M059J (cell line): ENCODE data around the gene ZNF644. TPM values are rescaled to one million over a fixed set of nuclear protein-coding genes. Genes with fewer than 3 reads are reported as not detected.
A peak's percentile ranks its signal among the peaks of the same experiment; 100 is the strongest.

ENCODE experiments used
- DNase-seq: peaks from one replicate; pipeline ENCODE4 v3.0.0-alpha.2; 2012; ENCODE audit warnings: low read depth
- total RNA-seq: library from RNA; depleted of rRNA; stranded (reverse); fragments of >200 nt; shearing (Covaris generic); gene quantifications from 2 replicates; pipeline ENCODE4 v1.2.3, GENCODE V29; 2014

ZNF644 gene
- total RNA-seq, 1 experiment from 2014 or later, result 46.9 TPM

DNA sequence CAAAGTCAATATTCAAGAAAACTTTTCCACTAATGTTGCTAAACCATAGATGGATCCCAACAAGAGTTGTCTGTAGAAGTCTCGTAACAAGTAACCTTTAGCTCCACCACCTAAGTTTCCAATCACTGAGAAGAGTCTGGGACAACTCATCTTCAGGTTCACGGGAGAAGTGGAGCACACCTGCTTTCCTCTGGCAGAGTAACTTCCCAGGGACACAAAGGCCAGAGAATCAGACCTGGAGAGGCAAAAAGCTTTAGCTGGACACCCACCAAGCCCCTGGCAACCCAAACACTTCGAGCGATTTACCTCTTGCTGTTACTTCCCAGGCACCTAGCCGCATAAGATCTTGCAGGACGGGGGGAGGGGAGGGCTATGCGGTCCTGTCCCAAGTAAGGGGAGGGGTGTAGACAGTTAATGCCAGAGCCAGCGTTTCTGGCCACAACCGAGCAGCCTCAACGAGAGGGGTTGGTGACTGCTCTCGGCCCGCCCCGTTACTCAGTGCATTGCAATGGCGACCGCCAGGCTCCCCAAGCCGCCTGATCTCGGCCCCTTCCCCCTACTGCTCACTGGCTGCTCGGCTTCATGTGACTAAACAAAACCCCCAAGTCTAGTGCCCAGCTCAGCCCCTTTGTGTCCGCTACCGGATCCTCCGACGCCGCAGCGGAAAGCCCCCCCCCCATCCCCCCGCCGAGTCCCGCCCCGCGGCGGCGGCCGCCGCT, 709 bp downstream of the ZNF644 start:
- DNase-seq, result peak; percentile 83

DNA sequence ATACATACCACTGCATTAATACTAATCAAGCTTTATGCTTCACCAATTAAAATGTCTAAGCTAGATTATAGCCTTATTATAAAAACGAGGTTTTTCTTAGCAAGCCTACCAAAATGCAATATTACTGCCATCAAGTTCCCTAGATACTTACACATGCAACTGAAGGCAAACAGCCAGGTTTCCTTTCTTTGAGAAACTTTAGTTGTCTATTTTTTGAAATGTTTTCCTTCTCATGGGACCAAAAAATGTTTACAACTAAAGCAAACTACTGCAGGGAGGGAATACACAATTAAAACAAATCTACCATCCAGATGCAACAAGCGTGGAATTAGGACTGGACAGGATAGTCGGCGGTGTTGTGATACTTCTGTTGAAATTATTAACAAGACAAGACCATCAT, 1.3 kb downstream of the ZNF644 start:
- DNase-seq, result no peak

DNA sequence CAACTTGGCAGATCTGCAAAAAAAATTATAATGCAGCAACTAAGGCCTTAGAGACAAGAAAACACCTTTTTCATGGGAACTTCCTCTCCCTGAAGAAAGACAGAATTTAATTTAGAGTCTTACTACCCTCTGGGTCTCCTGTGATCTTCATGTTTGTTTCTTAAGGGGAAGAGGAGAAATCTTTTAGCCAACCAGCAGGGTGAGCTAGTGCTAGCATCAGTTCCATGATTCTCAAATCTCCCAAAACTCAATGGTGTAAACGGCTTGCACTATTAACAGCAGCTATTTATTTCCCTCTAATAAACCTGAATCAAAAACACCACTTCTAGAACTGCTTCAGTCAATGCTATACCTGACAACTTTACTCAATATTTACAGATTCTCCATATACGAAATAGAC, 3.8 kb downstream of the ZNF644 start:
- no peak for DNase-seq

DNA sequence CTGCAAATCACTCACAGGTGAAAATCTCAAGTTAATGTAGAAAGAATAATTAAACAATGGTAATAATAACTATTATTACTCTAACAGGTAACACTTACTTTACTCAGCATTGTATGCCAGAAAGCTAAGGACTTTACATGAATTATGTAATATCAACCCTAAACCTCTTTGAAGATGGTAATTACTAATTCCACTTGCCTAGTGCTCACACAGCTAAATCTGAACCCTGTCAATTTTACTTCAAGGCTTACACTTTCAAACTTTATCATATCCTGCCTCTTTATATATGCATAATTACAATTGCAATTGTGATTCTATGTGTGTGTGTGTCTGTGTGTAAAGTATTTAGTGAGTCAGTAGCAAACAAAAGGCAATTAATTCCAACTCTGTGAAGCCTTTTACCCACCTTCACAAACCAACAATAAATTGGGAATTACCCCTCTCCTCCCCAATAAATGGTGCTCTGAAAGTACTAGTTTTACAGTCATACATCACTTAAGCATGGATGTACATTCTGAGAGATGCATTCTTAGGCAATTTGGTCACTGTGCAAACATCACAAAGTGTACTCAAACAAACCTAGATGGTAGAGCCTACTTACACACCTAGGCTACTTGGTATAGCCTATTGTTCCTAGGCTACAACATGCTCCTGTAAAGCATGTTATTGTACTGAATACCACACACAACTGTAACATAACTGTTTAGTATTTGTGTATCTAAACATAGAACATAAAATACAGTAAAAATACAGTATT, 5.9 kb downstream of the ZNF644 start:
- DNase-seq, result peak; percentile 37

DNA sequence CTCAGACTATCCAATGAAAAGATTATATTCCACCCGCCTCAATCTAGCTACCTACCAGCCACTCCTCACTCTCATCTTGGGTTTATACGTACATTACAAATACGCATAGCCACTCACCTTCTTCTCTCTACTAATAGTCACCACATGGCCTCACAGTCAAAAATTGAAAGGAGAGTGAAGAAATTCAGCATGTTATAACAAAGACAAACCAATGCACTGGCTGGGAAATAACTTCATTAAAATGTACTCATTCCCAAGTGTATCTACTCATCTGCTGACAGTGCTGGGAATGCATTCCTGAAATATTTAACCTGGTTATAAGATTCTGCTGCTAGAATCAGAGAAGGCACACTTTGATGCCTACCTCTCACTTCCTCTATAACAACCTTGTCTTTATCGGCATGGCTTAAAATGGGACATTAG, 6.5 kb downstream of the ZNF644 start:
- no peak for DNase-seq

DNA sequence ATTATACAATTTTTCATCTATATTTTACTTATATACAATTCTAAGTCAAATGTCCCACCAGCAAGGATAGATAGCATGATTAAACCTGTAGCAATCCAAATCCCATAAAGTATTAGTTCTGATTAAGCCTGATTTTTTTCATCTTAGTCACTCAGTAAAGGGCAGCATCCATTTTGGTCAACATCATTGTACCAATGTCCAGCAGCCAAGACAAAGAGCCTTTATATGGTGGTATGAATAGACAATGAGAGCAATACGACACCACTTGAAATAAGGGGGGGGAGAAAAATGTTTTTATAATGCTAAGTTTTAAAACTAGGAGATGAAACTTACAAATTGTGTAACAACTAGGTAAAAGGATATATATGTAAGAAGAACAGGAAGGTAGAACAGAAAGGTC, 7.4 kb downstream of the ZNF644 start:
- peak; percentile 39 for DNase-seq

DNA sequence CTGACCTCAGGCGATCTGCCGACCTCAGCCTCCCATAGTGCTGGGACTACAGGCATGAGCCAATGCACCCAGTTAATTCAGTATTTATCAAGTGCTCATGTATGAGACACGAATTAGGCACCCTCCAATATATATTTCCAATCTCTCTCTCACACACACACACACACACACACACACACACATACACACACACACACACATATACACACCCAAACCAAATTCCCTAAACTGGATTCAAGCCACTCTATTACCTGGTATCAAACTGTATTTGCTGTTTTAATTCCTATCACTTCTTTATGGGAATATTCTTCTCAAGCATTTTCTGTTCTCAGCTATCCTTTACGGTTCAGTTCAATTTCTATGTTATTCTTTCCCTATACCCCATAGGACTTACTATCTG, 8.5 kb downstream of the ZNF644 start:
- no peak for DNase-seq

DNA sequence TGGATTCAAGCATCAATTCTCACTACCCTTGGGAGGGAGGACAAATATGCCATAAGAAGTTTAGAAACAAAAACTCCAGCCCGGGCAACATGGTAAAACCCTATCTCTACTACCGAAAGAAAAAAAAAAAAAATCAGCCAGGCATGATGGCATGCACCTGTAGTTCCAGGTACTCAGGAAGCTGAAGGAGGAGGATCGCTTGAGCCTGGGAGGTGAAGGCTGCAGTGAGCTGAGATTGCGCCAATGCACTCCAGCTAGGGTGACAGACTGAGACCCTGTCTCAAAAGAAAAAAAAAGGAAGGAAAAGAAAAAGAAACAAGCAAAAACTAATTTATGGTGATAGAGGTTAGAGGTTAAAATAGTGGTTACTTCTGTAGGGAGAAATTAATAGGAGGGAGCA, 9.6 kb downstream of the ZNF644 start:
- no peak for DNase-seq

DNA sequence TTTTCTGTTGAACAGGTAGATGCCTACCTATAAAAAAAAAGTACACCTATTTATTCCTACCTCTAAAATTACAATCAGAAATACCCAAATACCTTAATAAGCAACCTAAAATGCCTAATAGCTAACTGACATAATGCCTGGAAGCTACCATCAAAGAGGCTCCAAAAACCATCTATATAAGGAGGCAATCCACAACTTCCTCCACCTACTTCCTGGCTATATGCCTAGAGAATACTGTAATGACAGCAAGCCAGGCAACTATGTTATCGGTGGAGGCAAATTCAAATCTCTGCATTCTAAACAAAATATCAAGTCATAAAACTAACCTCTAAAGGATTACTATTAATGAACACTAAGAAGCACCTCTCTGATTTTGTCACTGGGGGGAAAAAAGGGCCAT, 10.1 kb downstream of the ZNF644 start:
- peak; percentile 24 for DNase-seq

DNA sequence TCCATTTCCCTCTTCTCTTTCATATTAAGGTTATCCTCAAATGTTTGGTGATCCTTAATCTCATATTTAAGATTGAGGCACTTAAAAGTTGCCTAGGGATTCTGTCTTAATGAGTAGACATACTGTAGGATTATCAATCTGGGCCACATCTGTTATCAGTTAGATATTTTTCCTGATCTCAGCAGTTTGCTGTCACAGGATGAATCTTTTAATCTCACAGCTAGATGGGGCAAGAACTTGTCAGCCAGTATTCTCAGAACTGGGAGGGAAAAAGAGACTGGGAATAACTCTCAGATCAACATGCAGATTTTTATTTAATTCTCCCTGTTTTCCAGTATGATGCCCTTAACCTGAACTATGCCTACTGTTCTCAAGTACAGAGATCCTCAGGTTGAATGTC, 14.0 kb downstream of the ZNF644 start:
- no peak for DNase-seq

DNA sequence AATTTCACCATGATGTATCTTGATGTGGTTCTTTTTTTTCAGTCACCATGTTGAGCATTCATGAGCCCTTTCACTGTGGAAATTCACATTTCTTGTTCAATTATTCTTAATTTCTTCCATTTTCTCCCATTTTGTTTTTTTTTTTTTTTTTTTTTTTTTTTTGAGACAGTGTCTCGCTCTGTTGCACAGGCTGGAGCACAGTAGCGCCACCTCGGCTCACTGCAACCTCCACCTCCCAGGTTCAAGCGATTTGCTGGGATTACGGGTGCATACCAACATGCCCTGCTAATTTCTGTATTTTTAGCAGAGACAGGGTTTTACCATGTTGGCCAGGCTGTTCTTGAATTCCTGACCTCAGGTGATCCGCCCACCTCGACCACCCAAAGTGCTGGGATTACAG, 14.7 kb downstream of the ZNF644 start:
- no peak for DNase-seq

DNA sequence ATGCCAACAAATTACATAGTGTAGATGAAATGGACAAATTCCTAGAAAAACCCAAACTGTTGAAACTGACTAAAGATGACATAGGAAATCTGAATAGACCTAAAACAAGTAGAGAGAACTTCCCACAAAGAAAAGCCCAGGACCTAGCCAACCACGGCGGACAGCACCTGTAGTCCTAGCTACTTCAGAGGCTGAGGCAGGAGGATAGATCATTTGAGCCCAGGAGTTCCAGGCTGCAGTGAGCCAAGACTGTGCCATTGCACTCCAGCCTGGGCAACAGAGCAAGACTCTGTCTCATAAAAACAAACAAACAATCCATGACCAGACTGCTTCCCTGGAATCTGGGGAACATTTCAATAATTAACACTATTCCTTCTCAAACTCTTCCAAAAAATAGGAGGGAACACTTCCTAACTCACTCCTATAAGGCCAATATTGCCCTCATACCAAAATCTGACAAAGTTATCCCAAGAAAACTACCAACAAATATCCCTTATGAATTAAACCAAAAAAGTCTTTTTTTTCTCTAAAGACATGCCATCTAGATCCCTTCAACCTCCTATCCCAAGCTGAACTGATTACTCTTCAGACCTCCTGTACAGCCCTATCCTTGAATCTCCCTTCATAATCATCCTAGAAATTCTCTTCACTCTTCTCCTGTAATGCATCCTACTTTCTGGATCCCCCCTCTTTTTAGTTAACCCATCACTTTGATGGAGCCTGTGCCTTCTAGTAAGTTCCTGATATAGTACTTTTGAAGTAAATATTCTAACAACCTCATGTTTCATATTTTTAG, 15.5 kb downstream of the ZNF644 start:
- DNase-seq, result no peak

DNA sequence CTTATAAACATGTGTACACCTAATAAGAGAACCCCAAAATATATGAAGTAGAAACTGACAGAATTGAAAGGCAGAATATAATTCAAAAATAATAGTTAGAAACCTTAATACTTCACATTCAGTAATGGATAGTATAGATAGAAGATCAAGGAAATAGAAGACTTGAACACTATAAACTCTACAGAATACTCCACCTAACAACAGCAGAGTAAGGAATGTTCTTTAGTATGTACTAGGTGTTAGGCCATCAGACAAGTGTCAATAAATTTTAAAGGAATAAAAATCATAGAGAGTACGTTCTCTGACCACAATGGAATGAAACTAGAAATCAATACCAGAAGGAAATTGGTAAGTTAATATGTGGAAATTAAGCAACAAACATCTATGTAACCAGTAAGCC, 16.6 kb downstream of the ZNF644 start:
- DNase-seq, result no peak

DNA sequence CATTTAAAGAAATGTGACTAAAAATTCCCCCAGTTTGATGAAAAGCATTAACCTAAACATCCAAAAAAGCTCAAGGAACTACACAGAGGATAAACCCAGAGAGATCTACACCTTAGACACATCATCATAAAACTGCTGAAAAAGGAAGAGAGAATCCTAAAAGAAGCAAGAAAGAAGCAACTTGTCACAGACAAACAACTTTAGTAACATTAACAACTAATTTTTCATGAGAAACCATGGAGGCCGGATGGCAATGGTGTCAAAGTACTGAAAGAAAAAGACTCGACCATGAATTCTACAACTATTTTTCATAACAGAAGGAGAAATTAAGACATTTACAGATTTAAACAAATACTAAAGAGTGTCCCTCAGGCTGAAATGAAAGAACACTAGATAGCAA, 17.7 kb downstream of the ZNF644 start:
- no peak for DNase-seq

DNA sequence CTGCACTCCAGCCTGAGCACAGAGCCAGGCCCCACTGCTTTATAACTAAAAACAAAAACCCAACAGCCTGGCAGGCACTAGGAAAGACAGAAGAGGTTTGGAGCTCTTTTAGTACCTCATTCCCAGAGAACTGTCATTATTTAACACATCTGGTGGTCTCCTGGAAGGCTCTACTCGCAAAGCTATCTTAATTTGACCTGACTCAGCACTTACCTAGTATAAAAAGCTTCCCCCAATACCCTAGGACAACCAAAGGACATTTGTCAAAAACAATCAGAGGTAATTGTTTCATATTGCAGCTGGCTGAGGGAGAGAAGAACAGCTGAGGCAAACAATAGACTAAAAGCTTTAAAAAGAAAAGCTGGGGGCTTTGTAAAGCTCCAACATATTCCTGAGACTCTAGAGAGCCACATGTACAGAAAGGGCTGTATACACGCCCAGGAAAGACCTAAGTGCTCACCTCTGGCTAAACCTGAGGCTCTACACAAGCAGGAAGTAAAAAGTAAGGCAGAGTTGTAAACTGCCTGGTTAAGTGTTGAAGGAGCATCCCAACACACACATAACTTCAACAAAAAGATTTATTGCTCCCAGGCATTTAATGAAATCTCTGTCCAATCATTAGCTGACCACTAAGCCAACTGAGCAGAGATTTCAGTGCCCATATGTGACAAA, 25.0 kb downstream of the ZNF644 start:
- DNase-seq, result no peak

DNA sequence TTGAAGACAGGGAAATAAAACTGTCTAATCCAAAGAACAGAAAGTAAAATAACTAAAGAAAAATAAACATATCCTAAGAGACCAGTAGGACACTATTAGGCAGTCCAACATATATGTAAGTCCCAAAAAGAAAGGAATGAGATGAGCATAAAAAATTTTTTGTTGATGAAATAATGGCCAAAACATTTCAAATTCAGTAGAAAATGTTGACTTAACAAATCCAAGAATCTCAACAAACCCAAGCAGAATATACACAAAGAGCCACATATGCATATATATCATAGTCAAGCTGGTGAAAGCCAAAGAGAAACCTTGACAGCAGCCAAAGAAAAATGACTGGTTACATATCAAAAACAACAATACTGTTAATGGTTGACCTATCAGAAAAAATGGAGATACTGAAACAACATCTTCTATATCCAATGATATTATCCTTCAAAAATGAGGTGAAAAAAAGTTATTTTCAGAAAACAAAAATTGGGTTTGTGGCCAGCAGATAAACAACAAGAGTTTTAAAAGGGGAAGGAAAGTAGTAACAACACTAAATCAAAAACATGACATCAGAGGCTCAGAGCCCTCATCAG, 26.4 kb downstream of the ZNF644 start:
- DNase-seq, result no peak

DNA sequence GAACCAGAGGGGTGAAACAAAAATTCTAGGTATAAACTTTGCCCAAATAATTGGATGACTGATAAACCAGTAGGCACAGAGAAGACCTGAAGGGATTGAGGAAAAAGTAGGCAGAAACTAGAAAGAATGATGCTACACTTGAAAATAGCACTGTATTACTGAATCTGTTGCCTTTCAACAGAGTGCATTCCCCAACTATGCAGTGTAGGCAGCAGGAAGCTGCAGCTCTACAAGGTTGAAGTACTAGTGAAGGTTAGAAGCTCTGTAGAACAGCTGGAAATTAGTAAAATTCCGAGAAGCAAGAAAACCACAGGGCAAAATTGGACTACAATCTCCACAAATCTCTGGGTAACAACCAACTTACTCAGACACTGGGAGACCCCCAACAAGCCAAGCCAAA, 27.4 kb downstream of the ZNF644 start:
- DNase-seq, result no peak

DNA sequence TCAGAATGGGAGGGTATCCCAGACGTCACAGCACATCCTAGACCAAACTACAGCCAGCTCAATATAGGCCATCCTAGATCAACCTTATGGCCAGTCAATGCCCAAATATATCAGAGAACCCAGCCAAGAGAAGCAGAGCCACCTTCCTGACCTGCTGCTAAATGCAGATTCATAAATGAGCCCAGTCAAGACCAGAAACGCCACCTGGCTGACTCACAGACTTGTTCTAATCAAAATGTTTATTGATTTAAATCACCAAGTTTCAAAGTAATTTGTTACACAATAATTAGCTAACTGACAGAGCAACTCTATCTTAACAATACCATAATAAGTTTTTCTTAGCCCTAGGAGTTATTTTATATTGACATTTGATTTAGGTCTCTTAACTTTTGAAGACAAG, 28.6 kb downstream of the ZNF644 start:
- no peak for DNase-seq

DNA sequence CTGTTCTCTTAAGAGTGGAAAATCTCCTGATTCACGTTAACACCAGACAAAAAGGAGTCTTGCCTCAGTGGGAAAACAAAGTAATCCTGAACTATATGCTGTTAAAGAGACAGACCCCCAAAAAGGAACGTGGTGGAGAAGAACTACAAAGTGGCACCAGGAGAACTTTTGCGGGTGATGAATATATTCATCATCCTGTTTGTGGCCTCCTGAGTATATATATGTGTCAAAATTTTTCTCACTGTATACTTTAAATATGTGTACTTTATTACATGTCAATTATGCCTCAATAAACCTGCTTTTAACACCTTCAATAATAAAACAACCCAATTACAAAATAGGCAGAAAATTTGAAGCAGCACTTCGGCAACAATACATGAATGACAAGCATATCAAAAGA, 31.1 kb downstream of the ZNF644 start:
- DNase-seq, result no peak

DNA sequence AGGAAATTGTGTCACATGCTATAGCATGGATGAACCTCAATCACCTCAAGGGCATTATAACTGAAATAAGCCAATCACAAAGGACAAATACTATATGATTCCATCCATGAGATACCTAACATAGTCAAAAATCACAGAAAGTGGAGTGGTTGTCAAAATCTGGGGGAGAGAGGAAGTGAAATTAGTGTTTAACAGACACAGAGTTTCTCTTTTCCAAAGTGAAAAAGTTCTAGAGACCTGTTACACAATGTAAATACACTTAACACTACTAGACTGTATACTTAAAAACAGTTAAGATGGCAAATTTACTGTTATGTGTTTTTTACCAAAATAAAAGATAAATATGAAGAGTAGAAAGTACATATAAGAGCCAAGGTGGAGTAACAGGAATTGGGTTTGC, 31.8 kb downstream of the ZNF644 start:
- DNase-seq, result no peak

DNA sequence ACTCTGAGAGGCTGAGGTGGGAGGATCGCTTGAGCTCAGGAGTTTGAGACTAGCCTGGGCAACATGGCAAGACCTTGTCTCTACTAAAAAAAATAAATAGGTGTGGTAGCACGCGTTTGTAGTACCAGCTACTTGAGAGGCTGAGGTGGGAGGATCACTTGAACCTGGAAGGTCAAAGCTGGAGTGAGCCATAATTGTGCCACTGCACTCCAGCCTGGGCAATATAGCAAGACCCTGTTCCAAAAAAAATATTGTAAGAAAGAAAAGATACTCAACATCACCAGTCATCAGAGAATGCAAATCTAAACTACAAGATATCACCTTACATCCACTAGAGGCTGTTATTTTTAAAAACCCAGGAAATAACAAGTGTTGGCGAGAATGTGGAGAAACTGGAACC, 32.5 kb downstream of the ZNF644 start:
- no peak for DNase-seq

DNA sequence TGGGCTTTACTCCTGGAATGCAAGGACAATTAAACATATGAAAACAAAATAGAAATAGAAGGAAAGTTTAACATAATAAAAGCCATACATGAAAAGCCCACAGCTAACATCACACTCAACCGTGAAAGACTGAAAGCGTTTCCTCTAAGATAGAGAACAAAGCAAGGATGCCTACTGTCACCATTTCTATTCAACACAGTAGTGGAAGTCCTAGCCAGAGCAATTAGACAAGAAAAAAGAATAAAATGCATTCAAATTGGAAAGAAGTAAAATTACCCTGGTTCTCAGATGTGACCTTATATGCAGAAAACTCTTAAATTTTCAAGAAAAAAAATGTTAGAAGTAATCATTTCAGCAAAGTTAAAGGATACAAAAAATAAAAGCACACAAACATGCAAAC, 34.0 kb downstream of the ZNF644 start:
- no peak for DNase-seq
